Measurements from ENCODE around the gene CLASP1.

The CLASP1 gene

GRCh38 chr2:121686902-121687301 is 37.6 kb upstream of the CLASP1 start:
- Histone ChIP-seq H3F3A (ENCODE audit: insufficient read depth, low read length) (no peaks in the 10 kb centered on the region), H3K27ac (ENCODE audit: low read depth, low read length, poor library complexity, severe bottlenecking) (no peak overlapping the region), H4K20me1 (ENCODE audit: insufficient read depth, low read length) (no peaks in the 10 kb centered on the region), H3K9me2 (ENCODE audit: low read depth, low read length) (no peaks in the 10 kb centered on the region), H3K9ac (ENCODE audit: low read length) (no peak overlapping the region), H3K36me3 (ENCODE audit: insufficient read depth, low read length) (no peaks in the 10 kb centered on the region), H3K27me3 (ENCODE audit: insufficient read depth, low read length) (no peaks in the 10 kb centered on the region; the same call in 1 of the 2 replicates), H3K79me2 (ENCODE audit: insufficient read depth, low read length) (no peaks in the 10 kb centered on the region), H3K4me3 (ENCODE audit: low read depth, low read length, poor library complexity, severe bottlenecking) (no peak overlapping the region), H2AFZ (ENCODE audit: low read length) (no peak overlapping the region), H3K9me3 (ENCODE audit: low read length) (peaks cover 9% of the 10 kb centered on the region), H3K4me2 (ENCODE audit: low read length) (no peak overlapping the region), H3K4me1 (ENCODE audit: insufficient read depth, low read length, severe bottlenecking) (no peaks in the 10 kb centered on the region)
- TF ChIP-seq EZH2 (IDR thresholded peaks at IDR 0.05; ENCODE audit: borderline replicate concordance, low read length) (no peak), CTCF (IDR thresholded peaks at IDR 0.05; ENCODE audit: low read length) (no peak)

- Histone ChIP-seq H3K4me2 (ENCODE audit: low read length) (no peak overlapping the region), H3K9ac (ENCODE audit: low read length) (no peak overlapping the region), H3K79me2 (ENCODE audit: insufficient read depth, low read length) (no peaks in the 10 kb centered on the region), H3K4me3 (ENCODE audit: low read depth, low read length, poor library complexity, severe bottlenecking) (no peak overlapping the region), H3K9me3 (ENCODE audit: low read length) (peaks cover 12% of the 10 kb centered on the region), H3K36me3 (ENCODE audit: insufficient read depth, low read length) (no peaks in the 10 kb centered on the region), H3F3A (ENCODE audit: insufficient read depth, low read length) (no peaks in the 10 kb centered on the region), H3K9me2 (ENCODE audit: low read depth, low read length) (no peaks in the 10 kb centered on the region), H2AFZ (ENCODE audit: low read length) (no peak overlapping the region), H3K27ac (ENCODE audit: low read depth, low read length, poor library complexity, severe bottlenecking) (no peak overlapping the region), H3K4me1 (ENCODE audit: insufficient read depth, low read length, severe bottlenecking) (no peaks in the 10 kb centered on the region), H3K27me3 (ENCODE audit: insufficient read depth, low read length) (no peaks in the 10 kb centered on the region; the same call in 1 of the 2 replicates), H4K20me1 (ENCODE audit: insufficient read depth, low read length) (no peaks in the 10 kb centered on the region)
- TF ChIP-seq EZH2 (IDR thresholded peaks at IDR 0.05; ENCODE audit: borderline replicate concordance, low read length) (no peak), CTCF (IDR thresholded peaks at IDR 0.05; ENCODE audit: low read length) (no peak)
Observed at GRCh38 chr2:121686218-121686617, 37.0 kb upstream of the CLASP1 start.

GRCh38 chr2:121682396-121683298 is 33.4 kb upstream of the CLASP1 start:
- Histone ChIP-seq H3K79me2 (ENCODE audit: insufficient read depth, low read length) (no peaks in the 10 kb centered on the region), H3K4me3 (ENCODE audit: low read depth, low read length, poor library complexity, severe bottlenecking) (no peak overlapping the region), H3K4me2 (ENCODE audit: low read length) (no peak overlapping the region), H3K9me2 (ENCODE audit: low read depth, low read length) (no peaks in the 10 kb centered on the region), H2AFZ (ENCODE audit: low read length) (no peak overlapping the region), H3F3A (ENCODE audit: insufficient read depth, low read length) (0 out of 2 replicates have a peak, but pooled peaks cover 3% of the 10 kb centered on the region), H3K9me3 (ENCODE audit: low read length) (peaks cover 12% of the 10 kb centered on the region), H3K4me1 (ENCODE audit: insufficient read depth, low read length, severe bottlenecking) (no peaks in the 10 kb centered on the region), H3K27me3 (ENCODE audit: insufficient read depth, low read length) (no peaks in the 10 kb centered on the region), H3K9ac (ENCODE audit: low read length) (no peak overlapping the region), H3K36me3 (ENCODE audit: insufficient read depth, low read length) (no peaks in the 10 kb centered on the region), H3K27ac (ENCODE audit: low read depth, low read length, poor library complexity, severe bottlenecking) (no peak overlapping the region), H4K20me1 (ENCODE audit: insufficient read depth, low read length) (no peaks in the 10 kb centered on the region)
- TF ChIP-seq EZH2 (IDR thresholded peaks at IDR 0.05; ENCODE audit: borderline replicate concordance, low read length) (no peak), CTCF (IDR thresholded peaks at IDR 0.05; ENCODE audit: low read length) (no peak)

Measured in OCI-LY1 (cell line).